AG08396 (cell line): ENCODE results near the gene THSD7A.

ENCODE experiments used
- DNase-seq: peaks from one replicate; pipeline ENCODE4 v3.0.0; 2012; ENCODE audit warnings: low spot score, mixed read lengths

Gene THSD7A

GRCh38 chr7:11831736-11832495 lies at the start of gene THSD7A:
Gene THSD7A (minus strand): TSS chr7:11832198. CDS start chr7:11831946, 252 bp downstream.
- DNase-seq, result peak; percentile 75

GRCh38 chr7:11881680-11882079 lies 49.7 kb upstream of the THSD7A start:
- no peak for DNase-seq

- no peak for DNase-seq
These were observed 43.6 kb upstream of the THSD7A start for GRCh38 chr7:11875635-11876034.

- DNase-seq, result no peak
These were observed 33.7 kb upstream of the THSD7A start for GRCh38 chr7:11865671-11866070.

- DNase-seq, result no peak
These were observed 26.8 kb upstream of the THSD7A start for GRCh38 chr7:11858622-11859302.

- no peak for DNase-seq
These were observed 26.0 kb upstream of the THSD7A start for GRCh38 chr7:11858026-11858425.

- DNase-seq, result no peak
These were observed 16.3 kb upstream of the THSD7A start for GRCh38 chr7:11848251-11848650.

- DNase-seq, result no peak
These were observed 15.3 kb upstream of the THSD7A start for GRCh38 chr7:11847336-11847735.

GRCh38 chr7:11846361-11846955 lies 14.5 kb upstream of the THSD7A start:
- no peak for DNase-seq

- no peak for DNase-seq
These were observed 11.2 kb upstream of the THSD7A start for GRCh38 chr7:11843113-11843765.

GRCh38 chr7:11841657-11842056 lies 9.7 kb upstream of the THSD7A start:
- no peak for DNase-seq

- peak; percentile 8 for DNase-seq
These were observed 3.3 kb upstream of the THSD7A start for GRCh38 chr7:11835260-11835659.

GRCh38 chr7:11833431-11833830 lies 1.4 kb upstream of the THSD7A start:
- DNase-seq, result no peak

GRCh38 chr7:11831156-11831735 lies 752 bp downstream of the THSD7A start:
- no peak for DNase-seq

GRCh38 chr7:11830582-11831155 lies 1.3 kb downstream of the THSD7A start:
- DNase-seq, result peak; percentile 32

GRCh38 chr7:11829954-11830353 lies 2.0 kb downstream of the THSD7A start:
- DNase-seq, result no peak

- no peak for DNase-seq
These were observed 12.1 kb downstream of the THSD7A start for GRCh38 chr7:11819947-11820346.

GRCh38 chr7:11819271-11819670 lies 12.7 kb downstream of the THSD7A start:
- DNase-seq, result no peak

GRCh38 chr7:11818281-11818680 lies 13.7 kb downstream of the THSD7A start:
- no peak for DNase-seq

- DNase-seq, result no peak
These were observed 14.8 kb downstream of the THSD7A start for GRCh38 chr7:11817111-11817740.

- DNase-seq, result no peak
These were observed 20.3 kb downstream of the THSD7A start for GRCh38 chr7:11811709-11812108.
